ENCODE measurements around the gene TRAF3IP3.

The TRAF3IP3 gene

DNA sequence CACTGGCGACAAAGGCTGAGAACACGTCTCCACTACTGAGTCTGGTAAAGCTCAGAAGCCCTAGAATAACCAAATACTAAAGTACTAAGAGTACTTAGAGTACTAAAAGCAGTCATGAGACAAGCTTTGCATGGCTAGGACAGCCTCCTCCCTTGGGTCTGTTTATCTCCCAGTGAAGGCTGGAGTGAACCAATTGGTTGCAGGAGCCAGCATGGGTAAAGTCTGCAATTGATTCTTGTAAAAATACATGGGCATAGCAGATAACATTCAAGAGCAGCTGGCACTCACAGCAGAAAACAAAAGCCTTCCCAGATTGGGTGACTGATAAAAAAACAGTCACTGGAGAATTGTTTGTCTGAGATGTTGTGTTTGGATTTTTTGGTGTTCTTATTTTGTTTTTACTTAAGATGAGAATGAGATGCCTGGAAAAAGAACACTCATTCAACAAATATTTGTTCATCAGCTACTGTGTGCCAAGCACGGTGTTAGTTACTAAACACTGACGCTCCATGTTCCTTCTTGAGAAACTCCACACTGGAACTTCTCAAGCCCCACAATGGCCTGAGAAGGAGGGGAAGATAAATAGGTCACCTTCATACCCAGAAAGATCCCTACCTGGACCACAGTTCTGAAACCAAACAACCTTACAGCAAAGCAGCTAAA lies 46.4 kb downstream of the TRAF3IP3 start:
- DNase-seq = no peak

GRCh38 chr1:209802780-209803152 lies 46.9 kb downstream of the TRAF3IP3 start:
- no peak for DNase-seq

DNA sequence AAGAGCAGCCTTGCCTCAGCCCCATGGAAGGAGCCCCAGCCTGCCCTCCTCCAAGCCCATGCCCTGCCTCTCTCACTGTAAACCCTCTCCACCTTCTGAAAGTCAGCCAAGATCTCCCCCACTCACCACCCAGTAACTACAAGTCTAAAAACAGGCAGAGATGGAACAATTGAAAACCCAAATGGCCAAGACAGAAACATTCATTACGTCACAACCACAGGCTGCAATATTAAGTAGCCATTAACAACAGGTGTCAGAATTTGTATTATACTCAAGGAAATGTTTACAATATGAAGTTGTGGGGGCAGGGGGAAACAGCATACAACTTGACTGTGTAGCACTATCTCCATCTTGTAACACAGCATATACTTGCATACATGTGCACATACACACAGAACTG lies 47.7 kb downstream of the TRAF3IP3 start:
- no peak for DNase-seq

DNA sequence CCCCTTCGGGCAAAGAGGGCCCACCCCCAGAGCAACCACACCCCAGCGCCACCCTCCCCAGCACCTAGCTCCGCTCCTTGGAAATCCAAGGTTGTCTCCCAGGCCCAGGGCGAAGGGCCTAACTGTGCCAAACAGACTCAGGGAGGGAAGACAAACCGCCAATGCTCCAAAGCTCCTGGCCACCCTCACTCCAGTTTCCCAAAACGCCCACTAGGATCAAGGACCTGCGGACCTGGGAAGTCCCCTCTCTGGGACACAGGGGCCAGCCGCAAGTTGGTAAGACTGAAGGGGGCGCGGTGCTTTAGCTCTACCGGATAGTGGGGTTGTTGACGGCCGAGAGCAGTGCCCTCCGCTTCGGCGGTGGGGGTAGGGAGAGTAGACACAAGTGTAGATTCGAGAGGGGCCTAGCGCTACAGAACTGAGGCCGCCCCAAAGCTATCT lies 49.5 kb downstream of the TRAF3IP3 start:
- no peak for DNase-seq

- peak; percentile 41 to 71 for DNase-seq
Measured at GRCh38 chr1:209805875-209806760, 50.3 kb downstream of the TRAF3IP3 start, which contains the start of gene IRF6. Gene IRF6 (minus strand): TSS chr1:209806142. CDS start chr1:209801413, 4,729 bp downstream.

DNA sequence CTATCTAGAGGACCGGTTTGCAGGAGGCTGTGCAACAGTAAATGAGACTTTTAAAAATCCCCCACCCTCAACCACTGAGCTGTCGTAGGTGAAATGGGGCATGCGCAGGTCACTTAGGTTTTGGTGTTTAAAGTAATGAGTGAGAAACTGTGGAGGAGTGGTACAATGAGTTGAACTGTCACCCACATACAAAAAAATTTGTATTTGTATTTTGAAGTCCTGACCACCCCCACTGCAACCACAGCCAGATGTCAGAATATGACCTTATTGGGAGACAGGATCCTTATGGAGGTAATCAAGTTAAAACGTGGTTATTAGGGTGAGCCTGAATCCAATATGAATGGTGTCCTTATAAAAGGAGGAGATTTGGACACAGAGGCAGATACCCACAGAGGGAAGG lies 51.7 kb downstream of the TRAF3IP3 start:
- DNase-seq = no peak

- no peak for DNase-seq
Measured at GRCh38 chr1:209808059-209808581, 52.3 kb downstream of the TRAF3IP3 start.

DNA sequence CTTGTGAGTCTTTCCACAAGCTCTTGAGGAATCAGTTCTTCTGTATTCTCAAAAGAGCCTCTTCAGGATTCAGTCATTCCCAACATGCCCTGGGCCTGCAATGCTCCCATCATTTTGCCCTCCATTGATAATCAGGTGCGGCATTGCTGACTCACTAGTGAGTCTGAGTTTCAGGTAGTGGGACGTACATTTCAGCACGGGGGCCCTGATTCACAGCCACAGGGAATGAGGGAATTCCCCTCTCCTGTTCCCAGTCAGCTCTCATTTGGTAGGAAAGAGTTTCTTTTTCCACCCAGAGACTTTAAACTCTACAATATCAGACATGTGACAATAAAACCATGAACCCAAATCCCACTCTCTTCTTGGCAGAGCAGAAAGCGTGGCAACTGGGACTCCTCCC lies 53.8 kb downstream of the TRAF3IP3 start:
- no peak for DNase-seq

- DNase-seq = no peak
Measured at GRCh38 chr1:209810783-209811182, 54.9 kb downstream of the TRAF3IP3 start.

DNA sequence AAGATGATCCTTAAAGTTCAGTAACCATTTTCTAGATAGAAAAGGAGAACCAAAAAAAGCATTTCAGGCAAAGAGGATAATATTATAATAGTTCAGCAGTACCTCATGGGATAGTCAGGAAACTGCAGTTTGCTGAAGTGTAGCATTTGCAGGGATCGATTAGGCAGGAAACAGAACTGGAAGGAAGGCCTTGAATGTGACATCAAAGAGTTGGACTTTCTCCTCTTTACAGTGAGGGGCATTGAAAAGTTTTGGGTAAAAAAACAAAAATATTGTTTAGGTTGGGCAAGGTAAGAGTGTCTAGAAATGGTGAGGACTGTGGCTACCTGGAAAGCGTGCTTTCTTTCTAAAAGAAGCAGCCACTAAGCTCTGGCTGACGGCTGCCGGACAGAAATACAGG lies 58.0 kb downstream of the TRAF3IP3 start:
- DNase-seq = no peak

DNA sequence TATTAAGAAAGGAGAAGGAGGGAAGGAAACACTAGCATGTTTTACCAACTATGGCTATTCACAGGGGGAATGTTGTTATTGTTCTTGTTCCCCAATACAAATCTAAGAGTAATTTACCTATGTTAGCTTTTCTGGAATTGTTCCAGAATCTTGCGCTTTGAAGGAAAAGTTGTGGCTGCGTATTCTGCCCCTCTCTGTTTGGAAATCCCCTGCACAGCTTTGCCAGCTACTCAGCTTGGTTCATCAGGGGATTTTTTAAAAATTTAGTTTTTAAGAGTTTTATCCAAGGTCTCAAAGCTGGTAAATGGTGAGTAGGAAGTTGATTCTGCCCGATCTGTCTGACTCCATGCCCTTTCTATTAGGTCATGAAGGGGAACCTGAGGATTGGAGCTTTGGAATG lies 59.6 kb downstream of the TRAF3IP3 start:
- no peak for DNase-seq

GRCh38 chr1:209815931-209816341 lies 60.1 kb downstream of the TRAF3IP3 start:
- DNase-seq = no peak

DNA sequence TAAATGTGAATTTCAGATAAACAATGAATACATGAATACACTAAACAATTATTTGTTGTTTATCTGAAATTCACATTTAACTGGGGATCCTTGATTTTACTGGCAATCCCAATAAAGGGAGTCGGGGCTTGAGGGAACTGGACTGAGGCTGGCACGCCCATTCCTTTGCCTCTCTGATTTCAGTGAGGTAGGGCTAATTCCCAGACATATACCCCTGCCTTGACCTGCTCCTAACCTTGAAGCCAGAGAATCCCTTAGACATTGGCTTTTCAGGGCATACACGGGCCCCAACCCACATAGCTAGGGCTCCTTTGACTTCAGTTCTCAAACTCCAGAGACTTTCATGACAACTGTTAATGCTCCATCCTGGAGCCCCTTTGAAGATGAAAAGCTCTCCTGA lies 61.1 kb downstream of the TRAF3IP3 start:
- DNase-seq = no peak

GRCh38 chr1:209817691-209818090 lies 61.8 kb downstream of the TRAF3IP3 start:
- no peak for DNase-seq

- no peak for DNase-seq
Measured at GRCh38 chr1:209819058-209819457, 63.2 kb downstream of the TRAF3IP3 start.

GRCh38 chr1:209820986-209821385 lies 65.1 kb downstream of the TRAF3IP3 start:
- no peak for DNase-seq

DNA sequence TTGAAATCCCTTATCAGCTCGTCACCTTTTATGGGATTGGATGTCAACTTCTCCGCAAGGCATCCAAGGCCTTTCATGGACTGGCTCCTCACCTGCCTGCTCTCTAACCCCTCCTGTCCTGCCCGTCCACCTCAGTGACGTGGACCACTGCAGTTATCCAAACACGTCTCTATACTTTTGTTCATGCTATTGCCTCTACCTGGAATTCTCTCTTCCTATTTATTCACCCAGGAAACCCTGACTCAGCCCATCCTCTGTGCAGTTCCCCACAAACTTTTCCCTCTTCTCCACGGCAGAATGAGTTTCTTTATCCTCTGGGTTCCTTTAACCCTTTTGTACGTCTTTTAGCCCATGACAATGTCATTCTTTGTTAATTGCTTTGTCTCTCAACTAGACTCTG lies 66.9 kb downstream of the TRAF3IP3 start:
- DNase-seq = no peak

DNA sequence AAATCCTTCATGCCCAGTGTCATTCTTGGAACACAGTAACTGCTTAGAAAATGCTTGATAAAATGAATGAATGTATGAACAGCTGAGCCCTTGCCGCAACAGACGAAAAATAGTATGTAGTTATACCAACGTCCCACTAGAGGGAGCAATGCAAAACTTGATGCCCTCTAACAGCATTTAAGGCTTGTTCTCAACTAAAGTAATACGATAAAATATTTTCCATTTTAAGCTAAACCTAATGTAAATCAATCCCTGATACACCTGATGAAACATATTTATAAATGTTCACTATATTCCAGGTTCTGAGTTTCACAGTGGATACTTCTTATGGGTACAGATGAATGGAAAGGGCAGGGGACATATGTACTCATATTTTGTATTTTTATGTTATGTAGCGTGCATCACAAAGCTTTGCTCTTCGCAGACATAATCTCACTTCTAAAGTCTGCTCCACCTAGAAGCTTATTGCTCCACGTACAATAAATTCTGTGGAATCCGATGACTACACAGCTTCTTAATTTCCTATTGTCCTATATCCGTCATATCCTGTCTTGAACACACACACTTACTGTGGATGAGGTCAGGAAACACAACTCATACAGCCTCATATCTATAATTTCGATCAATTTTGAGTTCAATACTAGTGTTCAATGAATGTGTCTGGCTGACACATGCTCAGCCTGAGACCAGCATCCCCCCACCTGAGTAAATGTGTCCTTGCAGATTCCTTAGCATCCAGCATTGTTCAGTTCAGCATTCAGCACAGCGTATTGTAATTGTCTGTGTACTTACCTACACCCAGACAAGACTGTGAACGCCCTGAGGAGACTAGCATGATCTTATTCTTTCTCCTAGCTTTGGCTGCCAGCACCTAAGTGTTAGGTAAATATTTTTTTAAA lies 67.5 kb downstream of the TRAF3IP3 start:
- no peak for DNase-seq

- DNase-seq = no peak
Measured at GRCh38 chr1:209825591-209826434, 70.0 kb downstream of the TRAF3IP3 start.

GRCh38 chr1:209827384-209828262 lies 71.8 kb downstream of the TRAF3IP3 start, which contains the start of gene UTP25:
Gene UTP25 (plus strand): TSS chr1:209827972. CDS start chr1:209828064, 92 bp downstream.
- peak; percentile 69 to 82 for DNase-seq

- no peak for DNase-seq
Measured at GRCh38 chr1:209829716-209830115, 73.9 kb downstream of the TRAF3IP3 start.

Measured in NCI-H187 (cell line).